Activated CD8-positive, alpha-beta memory T cell treated with anti-CD3 and anti-CD28 coated beads, Interleukin-2, amount 50 U/mL, for 4 hours (primary cell): ENCODE data around the gene LRIT2.
A peak's percentile ranks its signal among the peaks of the same experiment; 100 is the strongest.

ENCODE experiments used
- DNase-seq: peaks from one replicate; pipeline ENCODE4 v3.0.0-alpha.2; 2020

LRIT2 gene, protein sequence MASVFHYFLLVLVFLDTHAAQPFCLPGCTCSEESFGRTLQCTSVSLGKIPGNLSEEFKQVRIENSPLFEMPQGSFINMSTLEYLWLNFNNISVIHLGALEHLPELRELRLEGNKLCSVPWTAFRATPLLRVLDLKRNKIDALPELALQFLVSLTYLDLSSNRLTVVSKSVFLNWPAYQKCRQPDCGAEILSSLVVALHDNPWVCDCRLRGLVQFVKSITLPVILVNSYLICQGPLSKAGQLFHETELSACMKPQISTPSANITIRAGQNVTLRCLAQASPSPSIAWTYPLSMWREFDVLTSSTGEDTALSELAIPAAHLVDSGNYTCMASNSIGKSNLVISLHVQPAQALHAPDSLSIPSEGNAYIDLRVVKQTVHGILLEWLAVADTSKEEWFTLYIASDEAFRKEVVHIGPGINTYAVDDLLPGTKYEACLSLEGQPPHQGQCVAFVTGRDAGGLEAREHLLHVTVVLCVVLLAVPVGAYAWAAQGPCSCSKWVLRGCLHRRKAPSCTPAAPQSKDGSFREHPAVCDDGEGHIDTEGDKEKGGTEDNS

DNA sequence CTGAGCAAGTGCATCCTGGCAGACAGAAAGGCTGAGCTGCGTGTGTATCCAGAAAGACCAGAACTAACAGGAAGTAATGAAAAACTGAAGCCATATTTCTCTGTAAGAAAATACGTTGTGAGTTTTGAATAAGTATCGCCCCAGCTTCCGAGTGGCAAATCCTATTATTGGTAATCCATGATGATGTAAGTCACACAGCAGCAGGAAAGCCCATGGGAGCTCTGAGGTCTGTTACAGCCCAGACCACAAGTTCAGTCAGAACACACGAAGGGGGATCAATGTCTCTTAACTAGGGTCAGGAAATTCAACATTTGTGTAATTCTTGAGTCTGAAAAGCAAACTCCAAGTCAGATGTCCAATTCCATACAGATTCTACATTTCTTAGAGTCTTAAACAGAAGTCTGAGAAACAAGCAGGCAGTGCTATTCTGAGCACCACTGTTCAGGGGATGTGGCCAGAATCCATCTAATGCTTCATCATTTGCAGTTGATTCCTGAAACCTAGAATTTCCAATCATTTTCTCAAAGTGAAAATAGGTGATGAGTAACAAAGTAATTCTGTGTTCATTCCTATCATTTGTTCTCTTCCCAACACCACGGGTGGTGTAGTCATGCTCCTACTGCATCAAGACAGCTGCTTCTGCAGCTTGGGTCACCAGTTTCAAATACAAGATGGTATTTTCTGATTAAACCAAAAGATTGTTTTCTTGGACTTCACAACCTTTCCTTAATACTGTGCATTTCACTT is at the start of gene LRIT2:
TSS of gene LRIT2 (minus strand) at position 118 of the 747 bp plus-strand sequence. CDS start at position 94, 24 bp downstream.
- no peak for DNase-seq

DNA sequence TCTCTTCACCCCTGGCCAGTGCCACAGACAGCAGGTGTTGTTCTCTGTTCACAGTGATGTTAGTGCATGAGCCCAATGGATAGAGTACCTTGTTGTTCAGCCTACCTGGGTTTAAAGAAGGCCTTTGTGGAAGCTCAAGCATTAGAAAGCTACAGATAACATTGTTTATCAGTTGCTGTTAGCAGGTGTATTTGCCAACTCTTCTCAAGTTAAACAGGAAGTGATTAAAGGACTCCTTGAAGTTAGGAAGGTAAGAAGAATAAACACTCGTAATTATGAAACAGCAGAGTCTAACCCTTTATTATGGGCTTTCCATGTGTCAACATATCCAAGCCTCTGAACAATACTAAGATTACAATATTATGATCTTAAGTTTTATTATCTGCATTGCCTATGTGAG is 45.4 kb upstream of the LRIT2 start:
- DNase-seq: no peak

DNA sequence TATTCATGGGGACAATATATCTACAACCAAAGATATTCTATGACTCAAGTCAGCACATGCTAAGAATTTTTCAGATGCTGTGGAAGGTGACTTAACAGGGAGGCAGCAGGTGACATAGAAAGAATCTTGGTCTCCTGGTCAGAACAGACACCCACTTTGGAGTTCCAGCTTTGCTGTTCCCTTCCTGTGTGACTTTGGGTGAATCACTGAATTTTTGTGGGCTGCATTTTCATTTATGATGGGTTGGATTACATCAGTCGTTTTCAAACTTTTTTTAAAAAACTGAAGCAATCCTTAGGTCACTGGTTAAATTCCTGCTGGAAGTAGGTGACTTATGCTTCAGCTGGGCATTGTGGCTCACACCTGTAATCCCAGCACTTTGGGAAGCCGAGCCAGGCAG is 44.4 kb upstream of the LRIT2 start:
- DNase-seq: no peak

DNA sequence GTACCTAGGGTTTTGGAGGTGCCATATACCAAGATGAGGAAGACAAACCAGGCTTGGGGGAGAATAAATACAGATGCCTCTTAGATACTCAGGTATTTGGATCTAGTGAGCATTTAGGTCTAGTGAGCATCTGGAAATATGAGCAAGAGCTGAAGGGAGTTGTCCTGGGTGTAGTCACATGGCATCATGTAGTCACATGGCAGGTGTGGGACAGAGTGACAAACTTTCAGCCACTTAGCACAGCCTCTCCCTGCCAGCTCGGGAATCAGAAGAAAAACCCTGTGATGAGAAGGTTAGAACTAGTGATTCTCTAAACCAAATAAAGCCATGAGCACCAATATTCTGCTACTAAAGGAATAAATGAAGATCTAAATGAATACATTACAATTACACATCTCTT is 43.8 kb upstream of the LRIT2 start:
- DNase-seq: no peak

DNA sequence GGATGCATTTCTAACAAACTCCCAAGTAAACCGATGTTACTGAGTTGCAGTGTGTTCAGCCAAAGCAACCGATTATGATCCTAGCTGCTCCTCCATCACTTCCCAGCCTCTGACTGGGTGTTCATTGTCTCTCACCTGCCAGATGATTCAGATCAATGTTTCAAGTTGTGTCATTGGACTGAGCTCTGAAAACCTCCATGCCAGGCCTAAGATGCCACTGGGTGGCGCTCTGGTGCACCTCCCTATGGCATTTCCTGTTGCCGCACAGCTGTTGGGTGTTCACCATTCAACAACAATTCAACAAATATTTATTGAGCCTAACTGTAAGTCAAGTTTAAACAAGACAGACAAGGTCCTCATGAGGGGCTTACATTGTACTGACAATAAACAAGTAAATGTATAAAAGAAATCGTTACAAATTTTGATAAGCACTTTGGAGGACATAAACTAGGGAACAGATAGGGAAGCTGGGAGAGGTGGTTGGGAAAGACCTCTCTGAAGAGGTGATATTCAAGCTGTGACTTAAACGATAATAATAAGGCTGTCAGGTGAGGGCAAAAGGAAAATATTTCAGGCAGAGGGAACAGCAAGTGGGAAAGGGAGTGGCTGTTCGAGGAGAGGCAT is 42.3 kb upstream of the LRIT2 start:
- DNase-seq: peak; percentile 60

DNA sequence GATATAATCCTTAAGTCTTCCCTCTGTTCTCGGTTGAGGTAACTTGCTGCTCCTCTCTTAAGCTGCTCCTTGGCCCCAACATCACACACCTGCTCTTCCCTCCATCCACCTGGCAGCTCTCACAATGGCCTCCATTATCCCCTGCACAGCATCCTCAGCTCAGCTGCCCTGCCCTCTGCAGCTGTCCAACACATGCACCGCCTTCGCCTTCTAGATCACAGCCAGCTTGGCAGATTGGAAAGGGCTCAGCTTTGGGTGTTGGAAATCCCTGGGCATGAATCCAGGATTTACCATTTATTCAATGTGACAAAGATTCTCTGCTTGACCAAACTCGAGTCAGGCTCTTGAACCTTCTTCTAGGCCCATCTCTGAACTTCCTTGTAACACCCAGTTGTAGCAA is 40.1 kb upstream of the LRIT2 start:
- DNase-seq: no peak

DNA sequence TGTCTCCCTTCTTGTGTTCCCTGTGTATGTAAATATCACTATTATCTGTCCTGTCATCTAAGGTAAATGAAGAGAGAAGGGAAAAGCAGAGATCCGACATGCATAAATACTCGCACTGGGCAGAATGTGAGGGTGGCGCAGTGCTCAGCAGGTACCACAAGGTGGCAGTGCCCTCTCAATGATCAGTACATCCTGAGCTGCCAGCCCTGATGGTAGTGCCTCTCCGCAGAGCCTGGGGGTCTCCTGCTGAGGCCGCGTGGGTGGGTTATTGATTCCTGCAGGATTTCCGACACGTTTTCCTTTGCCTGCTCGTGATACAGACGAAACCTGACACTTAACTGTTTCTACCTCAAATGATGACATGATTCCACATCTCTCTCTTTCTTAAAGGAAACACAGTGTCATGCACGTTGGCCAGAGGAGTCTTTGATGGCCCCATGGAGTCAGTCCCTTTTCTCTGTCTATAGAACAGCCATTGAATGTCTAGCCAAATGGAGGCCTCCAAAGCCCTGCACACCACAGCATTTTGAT is 39.3 kb upstream of the LRIT2 start:
- DNase-seq: peak; percentile 75

DNA sequence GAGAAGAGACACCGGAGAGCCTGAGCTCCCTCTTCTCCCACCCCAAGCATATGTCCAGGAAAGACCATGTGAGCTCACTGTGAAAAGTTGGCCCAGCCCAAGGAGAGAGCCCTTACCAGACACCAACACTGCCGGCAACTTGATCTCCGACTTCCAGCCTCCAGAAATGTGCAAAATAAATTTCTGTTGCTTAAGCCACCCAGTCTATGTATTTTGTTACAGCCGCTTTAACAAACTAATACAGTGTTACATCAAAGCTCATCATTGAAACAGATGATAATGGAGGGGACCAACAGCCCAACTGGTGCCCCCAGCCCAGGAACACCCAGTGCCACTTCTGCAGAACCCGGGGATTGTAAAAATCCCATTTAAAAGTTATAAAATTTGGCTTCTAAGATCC is 38.4 kb upstream of the LRIT2 start:
- no peak for DNase-seq

DNA sequence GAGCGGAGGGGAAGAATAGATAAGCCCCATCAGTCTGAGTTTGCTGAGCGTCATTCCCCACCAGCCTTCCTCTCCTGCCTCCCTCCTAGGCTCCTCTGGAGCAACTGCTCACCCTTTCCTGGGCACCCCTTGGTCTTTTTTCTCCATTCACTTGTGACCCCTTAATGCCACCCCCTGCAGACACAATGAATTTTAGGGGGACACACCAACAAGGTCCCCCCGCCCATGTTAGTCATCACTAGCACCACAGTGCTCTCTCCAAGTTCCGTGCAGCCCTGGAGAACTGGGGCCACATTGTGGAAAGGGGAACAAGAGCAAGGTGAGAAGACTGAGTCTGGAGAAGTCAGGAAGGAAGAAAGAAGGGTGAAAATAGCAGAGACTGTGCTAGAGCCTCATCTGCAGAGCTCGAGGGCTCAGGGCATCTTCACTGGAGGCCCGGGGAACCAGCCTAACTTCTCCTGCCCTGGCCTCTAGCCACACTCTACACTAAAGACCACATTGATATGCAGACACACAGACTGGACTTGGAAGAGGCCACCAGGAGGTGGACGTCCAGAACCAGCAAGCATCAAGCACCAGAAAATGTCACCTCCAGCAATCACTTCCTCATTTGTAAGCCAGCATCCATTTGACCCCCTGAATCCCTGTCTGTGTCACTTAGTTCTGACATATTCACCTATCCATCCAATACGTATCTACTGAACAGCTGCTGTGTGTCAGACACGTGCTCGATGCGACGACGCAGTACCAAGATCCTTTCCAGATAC is 37.0 kb upstream of the LRIT2 start:
- DNase-seq: no peak

DNA sequence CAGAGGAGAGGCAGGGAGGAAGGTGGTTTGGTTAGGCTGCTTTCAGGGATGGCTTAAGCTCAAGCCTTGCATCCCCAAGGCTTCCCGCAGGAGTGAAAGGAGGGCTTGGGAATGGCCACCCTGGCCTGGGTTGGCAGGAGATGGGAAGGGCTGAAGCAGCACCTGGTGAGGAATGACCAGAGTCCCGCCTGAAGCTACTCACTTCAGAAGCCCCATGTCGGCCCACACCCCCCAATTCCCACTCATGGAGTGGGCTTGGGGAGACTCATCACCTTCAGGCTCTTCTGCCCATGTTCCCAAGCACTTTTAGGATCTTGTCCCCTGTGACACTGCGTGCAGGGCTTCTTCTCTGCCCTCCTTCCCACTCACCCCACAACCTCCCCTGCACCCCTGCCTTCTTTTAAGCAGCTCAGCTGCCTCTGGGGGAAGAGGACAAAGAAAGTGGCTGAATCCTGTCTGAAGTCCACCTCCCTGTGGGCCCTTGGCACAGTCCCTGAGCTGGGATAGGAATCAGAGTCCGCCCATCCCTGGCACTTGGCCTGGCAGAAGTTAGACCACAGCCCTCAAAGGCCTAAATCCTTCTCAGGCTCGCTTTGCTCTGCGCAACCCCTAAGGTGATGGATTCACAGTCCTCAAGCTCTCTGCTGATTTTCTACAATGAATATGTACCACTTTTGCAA is 36.0 kb upstream of the LRIT2 start:
- DNase-seq: no peak

DNA sequence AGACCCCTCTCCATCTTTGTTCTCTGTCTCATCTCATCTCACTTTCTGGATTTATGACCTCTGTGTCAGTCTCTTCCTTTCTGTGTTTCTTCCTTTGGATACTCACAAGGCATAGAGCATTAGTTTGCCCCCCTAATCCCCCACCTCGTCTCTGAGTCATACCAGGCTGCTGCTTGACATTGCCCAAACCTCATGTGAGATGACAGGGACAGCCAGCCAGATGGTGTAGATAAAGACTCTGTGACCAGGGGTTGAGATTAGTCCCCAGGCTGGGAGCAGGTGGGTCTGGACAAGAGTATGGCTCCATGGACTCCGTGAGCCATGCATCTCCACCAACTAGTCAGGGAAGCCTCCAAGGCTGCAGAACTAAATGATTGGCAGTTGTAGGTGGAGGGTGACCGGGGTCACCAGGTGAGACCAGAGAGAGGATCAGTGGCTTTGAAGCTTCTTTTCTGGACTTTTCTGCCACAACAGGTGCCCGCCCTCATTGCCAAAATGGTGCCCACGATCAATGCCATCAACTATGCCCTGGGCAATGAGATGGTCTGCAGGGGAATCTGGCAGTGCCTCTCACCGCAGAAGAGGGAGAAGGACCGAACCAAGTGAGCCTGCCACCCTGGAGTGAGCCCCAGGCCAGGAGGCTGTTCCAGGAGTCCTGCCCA is 32.8 kb upstream of the LRIT2 start:
- DNase-seq: no peak

DNA sequence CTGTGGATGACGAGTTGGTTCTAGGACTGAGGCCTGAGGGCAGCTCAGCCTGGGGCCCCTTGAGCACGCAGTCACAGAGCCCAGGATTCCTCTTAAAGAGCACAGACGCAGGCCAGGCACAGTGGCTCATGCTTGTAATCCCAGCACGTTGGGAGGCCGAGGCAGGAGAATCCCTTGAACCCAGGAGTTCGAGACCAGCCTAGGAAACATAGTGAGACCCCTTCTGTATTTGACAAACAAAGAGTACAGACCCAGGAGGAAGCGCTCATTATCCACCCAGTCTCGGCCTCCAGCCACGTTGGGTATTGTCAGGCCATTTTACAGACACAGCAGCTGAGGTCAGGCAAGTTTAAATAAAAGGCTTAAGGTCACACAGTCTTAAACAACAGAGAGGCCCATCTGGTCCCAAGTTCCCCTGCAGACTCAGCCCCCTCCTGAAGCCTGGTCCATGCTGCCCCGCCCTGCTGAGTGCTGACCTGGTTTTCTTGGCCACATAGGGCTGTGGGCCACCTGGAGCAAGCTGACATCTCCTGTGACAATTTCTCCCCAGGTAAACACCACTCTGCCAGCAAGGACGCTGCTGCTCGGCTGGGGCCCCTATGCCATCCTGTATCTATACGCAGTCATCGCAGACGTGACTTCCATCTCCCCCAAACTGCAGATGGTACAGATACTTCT is 32.1 kb upstream of the LRIT2 start:
- DNase-seq: no peak

DNA sequence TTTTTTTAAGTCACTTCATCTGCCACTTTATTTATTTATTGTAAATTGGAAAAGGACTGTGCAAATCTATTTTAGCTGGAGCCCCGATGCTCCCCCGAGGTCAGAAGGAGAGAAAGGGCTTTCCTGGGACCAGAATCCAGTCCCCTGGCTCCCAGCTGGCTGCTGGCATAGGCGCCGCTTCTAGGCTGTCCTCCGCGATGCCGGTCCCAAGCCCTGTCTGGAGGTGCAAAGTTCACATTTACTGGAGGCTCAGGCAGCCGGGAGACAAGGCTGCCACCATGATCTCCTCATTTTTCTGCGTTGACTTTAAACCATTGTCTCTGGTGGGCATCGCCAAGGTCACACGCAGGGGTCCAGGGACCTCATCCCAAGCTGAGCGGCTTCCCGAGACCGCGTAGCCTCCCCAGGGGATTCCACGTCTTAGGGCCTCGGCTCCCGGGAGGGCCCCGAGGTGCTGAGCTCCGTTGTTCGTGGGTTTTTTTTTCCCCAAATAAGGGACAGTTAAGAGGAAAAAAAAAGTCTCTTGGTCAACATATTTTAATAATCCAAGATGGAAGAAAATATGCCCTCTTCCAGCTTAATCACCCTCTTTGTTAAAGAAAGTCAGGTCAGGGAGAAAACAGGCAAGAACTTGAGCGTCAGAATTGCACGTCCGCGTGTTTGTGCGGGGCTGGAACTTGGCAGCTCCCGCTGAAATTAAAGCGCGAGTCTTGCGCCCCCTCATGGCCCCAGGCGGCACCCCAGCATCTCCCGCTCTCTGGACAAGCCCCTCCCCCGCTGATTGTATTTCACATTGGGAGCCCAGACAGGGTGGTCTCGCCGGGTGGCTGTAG is 31.4 kb upstream of the LRIT2 start:
- DNase-seq: peak; percentile 46

DNA sequence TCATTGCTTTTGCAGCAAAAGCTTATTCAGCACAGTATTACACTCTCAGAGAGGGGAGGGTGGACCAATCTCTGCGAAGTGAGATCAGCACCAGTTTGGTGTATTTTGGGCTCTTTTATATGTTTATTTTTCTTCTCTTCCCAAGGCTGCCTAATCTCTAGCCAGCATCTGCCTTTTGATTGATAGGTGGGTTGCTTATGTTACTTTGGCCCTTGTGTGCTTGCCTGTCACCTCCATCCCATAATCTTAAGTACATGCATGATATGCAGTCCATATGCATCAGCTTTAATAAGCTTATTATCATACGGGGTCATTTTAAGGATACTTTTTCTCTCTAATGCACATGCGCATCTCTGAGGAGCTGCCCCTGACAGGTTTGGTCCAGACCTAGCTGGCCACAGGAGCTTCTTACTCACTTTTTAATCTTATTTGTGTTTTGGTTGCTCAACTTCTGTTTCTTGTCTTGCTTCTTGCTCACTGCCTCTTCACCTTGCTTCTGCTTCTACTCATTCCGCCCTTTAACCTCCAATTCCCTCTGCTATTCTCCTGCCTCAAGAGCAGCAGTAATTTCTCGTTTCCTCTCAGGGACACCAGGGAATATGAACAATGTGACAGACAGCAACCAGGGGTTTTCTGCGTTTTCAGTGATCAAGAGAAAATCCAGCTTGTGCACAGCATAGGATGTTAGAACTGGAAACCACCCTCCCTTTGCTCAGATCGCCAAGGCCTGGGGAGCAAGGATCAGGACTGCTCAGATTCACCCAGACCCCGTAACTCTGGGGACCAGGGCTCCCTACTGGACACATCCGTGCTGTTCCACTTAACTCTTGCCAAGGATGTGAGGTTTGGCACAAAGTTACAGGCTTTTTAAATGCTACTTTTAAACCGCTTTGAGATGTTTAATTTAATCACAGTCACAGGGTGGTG is 29.5 kb upstream of the LRIT2 start:
- no peak for DNase-seq

DNA sequence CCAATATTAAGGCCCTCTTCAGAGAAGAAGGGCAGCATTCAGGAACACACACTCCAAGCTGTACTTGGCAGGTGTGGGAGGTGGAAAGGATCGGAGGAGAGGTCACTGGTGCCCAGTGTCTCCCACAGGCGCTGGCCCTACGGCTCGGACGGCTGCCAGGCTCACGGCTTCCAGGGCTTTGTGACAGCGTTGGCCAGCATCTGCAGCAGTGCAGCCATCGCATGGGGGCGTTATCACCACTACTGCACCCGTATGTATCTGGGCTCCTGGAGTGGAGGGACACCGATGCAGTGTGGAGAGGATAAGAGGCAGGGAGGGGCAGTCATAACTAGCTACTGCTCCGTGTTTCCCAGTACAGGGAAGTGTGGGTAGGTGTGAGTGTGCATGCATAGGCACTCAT is 23.4 kb upstream of the LRIT2 start:
- no peak for DNase-seq

DNA sequence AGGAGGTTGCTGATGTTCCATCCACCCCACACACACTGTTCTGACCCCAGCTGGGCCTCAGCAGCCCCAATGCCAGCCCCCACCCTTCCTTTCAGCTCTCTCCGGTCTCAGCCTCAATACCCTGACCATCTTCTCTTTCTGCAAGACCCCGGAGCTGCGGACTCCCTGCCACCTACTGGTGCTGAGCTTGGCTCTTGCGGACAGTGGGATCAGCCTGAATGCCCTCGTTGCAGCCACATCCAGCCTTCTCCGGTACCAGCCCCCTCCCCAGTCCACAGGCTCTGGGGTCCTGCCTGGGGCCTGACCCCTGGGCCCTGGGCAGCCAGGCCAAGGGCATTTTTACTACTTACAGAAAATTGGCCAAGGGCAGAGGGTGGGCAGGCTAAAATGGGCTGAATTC is 22.2 kb upstream of the LRIT2 start:
- DNase-seq: no peak

DNA sequence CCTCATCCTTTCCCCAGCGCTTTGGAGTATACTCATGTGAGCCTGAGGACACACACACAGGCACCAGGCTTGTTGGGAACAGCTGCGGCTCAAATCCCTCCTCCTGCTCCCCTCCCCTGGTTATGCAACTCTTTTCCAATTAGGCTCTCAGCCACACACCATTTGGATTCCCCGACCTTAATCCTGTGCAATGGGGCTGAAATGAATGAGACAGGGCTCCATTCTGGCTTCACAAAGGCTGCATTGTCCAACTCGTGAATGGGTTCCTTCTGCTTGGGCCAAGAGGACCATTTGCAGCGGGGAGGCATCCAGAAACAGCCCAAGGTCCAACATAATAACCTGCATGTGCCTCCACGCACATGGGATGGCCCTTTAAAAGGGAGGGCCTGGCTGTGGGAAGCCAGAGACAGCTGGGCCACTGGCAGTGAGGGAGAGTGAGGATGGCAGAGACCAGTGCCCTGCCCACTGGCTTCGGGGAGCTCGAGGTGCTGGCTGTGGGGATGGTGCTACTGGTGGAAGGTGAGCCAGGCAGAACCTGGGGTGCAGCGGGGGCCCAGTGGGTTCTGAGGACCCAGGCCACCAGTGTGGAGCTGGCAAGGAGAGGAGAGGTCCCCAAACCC is 19.4 kb upstream of the LRIT2 start, which contains the start of gene RGR:
TSS of gene RGR (plus strand) at position 403 of the 620 bp plus-strand sequence. CDS start at position 441, 38 bp downstream.
- no peak for DNase-seq

DNA sequence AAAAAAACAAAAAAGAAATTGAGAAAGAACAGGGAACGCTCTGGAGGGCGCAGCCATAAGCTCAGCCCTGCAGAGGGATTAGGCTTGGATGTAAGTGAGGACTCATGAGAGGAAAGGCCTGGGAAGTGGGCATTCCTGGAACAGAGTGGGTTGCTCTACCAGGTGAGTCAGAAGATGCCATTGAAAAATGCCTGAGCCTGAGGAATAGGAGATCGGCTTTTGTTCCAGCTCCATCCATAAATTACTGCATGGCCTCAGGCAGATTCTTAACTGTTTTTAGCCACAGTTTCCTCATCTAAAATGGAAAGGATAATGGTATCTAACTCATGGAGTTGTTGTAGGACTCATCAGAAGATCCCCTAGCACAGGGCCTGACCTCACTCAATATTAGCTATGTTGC is 18.4 kb upstream of the LRIT2 start:
- no peak for DNase-seq
